HEK293 (cell line): ENCODE results near the gene PEX11G.

ENCODE experiments used
- GFI1B ChIP-seq: fragments of 450-650 bp; formaldehyde crosslinking; IDR thresholded peaks from 2 replicates; pipeline ENCODE4 v1.5.1; 2016; ENCODE audit warnings: missing biosample characterization, missing genetic modification characterization
- OSR2 ChIP-seq: fragments of 450-650 bp; formaldehyde crosslinking; IDR thresholded peaks from 2 replicates; pipeline ENCODE4 v1.5.1; 2016; ENCODE audit warnings: missing biosample characterization, missing genetic modification characterization
- PRDM1 ChIP-seq: fragments of 450-650 bp; formaldehyde crosslinking; IDR thresholded peaks from 2 replicates; pipeline ENCODE4; 2016; ENCODE audit warnings: missing biosample characterization, missing genetic modification characterization
- ZNF133 ChIP-seq: fragments of 450-650 bp; formaldehyde crosslinking; IDR thresholded peaks from 2 replicates; pipeline ENCODE4 v1.5.1; 2016; ENCODE audit warnings: missing biosample characterization, missing genetic modification characterization
- ZNF24 ChIP-seq: fragments of 450-650 bp; formaldehyde crosslinking; IDR thresholded peaks from 2 replicates; pipeline ENCODE4 v1.5.1; 2016; ENCODE audit warnings: missing biosample characterization, missing genetic modification characterization
- ZNF324 ChIP-seq: fragments of 450-650 bp; formaldehyde crosslinking; IDR thresholded peaks from 2 replicates; pipeline ENCODE4 v1.5.1; 2016; ENCODE audit warnings: missing biosample characterization, missing genetic modification characterization
- ZNF341 ChIP-seq: fragments of 450-650 bp; formaldehyde crosslinking; IDR thresholded peaks from 2 replicates; pipeline ENCODE4; 2016; ENCODE audit warnings: low read depth, missing biosample characterization, missing genetic modification characterization
- ZNF394 ChIP-seq: fragments of 450-650 bp; formaldehyde crosslinking; IDR thresholded peaks from 2 replicates; pipeline ENCODE4 v1.5.1; 2016; ENCODE audit warnings: missing biosample characterization, missing genetic modification characterization, mild to moderate bottlenecking, moderate library complexity, borderline replicate concordance
- ZNF423 ChIP-seq: fragments of 450-650 bp; formaldehyde crosslinking; IDR thresholded peaks from 2 replicates; pipeline ENCODE4 v1.5.1; 2016; ENCODE audit warnings: missing biosample characterization, missing genetic modification characterization
- ZNF433 ChIP-seq: fragments of 450-650 bp; formaldehyde crosslinking; IDR thresholded peaks from 2 replicates; pipeline ENCODE4 v1.5.1; 2016; ENCODE audit warnings: missing biosample characterization, missing genetic modification characterization, low read depth
- ZNF501 ChIP-seq: fragments of 450-650 bp; formaldehyde crosslinking; IDR thresholded peaks from 2 replicates; pipeline ENCODE4 v1.5.1; 2016; ENCODE audit warnings: missing biosample characterization, missing genetic modification characterization
- ZNF514 ChIP-seq: fragments of 450-650 bp; formaldehyde crosslinking; IDR thresholded peaks from 2 replicates; pipeline ENCODE4 v1.5.1; 2016; ENCODE audit warnings: missing biosample characterization, missing genetic modification characterization
- ZNF623 ChIP-seq: fragments of 450-650 bp; formaldehyde crosslinking; IDR thresholded peaks from 2 replicates; pipeline ENCODE4 v1.5.1; 2016; ENCODE audit warnings: missing biosample characterization, missing genetic modification characterization
- ZNF654 ChIP-seq: fragments of 450-650 bp; formaldehyde crosslinking; IDR thresholded peaks from 2 replicates; pipeline ENCODE4 v1.5.1; 2016; ENCODE audit warnings: low read depth, missing biosample characterization, missing genetic modification characterization
- ZNF707 ChIP-seq: fragments of 450-650 bp; formaldehyde crosslinking; IDR thresholded peaks from 2 replicates; pipeline ENCODE4 v1.5.1; 2016; ENCODE audit warnings: missing biosample characterization, missing genetic modification characterization
- ZNF76 ChIP-seq: fragments of 450-650 bp; formaldehyde crosslinking; IDR thresholded peaks from 2 replicates; pipeline ENCODE4; 2016; ENCODE audit warnings: low read depth, missing biosample characterization, missing genetic modification characterization, borderline replicate concordance
- ZNF792 ChIP-seq: fragments of 450-650 bp; formaldehyde crosslinking; IDR thresholded peaks from 2 replicates; pipeline ENCODE4 v1.5.1; 2016; ENCODE audit warnings: missing biosample characterization, missing genetic modification characterization
- ZSCAN30 ChIP-seq: fragments of 450-650 bp; IDR thresholded peaks from 2 replicates; pipeline ENCODE4 v1.5.1; 2018; ENCODE audit warnings: missing biosample characterization, mild to moderate bottlenecking, missing genetic modification characterization, moderate library complexity
- TF ChIP-seq, protein P1 (sequence below): fragments of 450-650 bp; formaldehyde crosslinking; IDR thresholded peaks from 2 replicates; pipeline ENCODE4 v1.5.1; 2016; ENCODE audit warnings: missing biosample characterization, missing genetic modification characterization
- TF ChIP-seq, protein P2 (sequence below): fragments of 450-650 bp; formaldehyde crosslinking; conservative IDR thresholded peaks from 2 replicates; pipeline ENCODE4 v1.5.1; 2016; ENCODE audit warnings: low read depth, missing biosample characterization, missing genetic modification characterization
- TF ChIP-seq, protein P3 (sequence below): fragments of 450-650 bp; formaldehyde crosslinking; IDR thresholded peaks from 2 replicates; pipeline ENCODE4 v1.5.1; 2017; ENCODE audit warnings: missing biosample characterization, missing genetic modification characterization
- TF ChIP-seq, protein P4 (sequence below): fragments of 450-650 bp; formaldehyde crosslinking; IDR thresholded peaks from 2 replicates; pipeline ENCODE4 v1.5.1; 2016; ENCODE audit warnings: missing biosample characterization, missing genetic modification characterization
- TF ChIP-seq, protein P5 (sequence below): fragments of 450-650 bp; formaldehyde crosslinking; IDR thresholded peaks from 2 replicates; pipeline ENCODE4 v1.5.1; 2016; ENCODE audit warnings: missing biosample characterization, missing genetic modification characterization, low read depth
- TF ChIP-seq, protein P6 (sequence below): fragments of 450-650 bp; formaldehyde crosslinking; IDR thresholded peaks from 2 replicates; pipeline ENCODE4 v1.5.1; 2016; ENCODE audit warnings: missing biosample characterization, missing genetic modification characterization, borderline replicate concordance

The PEX11G gene

DNA sequence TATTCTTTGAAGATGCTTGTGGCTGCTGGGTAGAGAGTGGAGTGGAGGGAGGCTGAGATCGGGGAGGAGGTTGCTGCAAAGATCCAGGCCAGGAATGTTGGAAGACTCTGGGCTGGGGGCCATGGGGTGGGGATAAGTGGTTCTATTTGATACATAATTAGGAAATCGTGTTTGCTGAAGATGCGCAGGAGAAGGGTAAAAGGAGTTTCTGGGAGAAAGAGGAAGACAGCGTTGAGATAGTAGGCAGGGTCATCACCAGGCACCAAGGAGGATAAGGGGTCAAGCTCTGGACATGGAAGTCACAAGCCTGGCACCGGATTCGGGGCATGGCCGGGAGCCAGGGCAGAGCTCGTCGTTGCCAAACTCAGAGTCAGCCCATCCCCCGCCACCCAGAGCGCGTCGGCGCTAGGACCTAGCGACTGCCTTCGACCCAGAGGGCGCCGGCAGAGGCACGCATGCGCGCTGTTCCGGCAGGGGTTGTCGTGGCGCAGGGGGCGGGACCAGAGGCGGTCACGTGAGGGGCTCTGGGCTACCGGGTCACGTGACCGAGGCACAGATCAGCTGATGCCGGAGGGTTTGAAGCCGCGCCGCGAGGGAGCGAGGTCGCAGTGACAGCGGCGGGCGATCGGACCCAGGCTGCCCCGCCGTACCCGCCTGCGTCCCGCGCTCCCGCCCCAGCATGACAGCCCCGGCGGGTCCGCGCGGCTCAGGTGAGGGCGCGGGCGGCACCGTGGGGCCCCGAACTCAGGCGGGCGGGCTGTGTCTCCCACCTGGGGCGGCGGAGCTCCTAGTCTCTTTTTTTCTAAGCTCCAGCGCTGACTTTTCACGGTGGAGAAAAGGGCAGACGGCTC lies 33.5 kb upstream of the PEX11G start, which contains the start of gene MCOLN1 (continued):
- TF ChIP-seq ZSCAN30 (tag by site-specific recombination) = peak; percentile 80
- peak; percentile 90; the same call in 1 of the 2 replicates for TF ChIP-seq ZNF501
- no peak; the same call in 1 of the 2 replicates for TF ChIP-seq ZNF654 (tag by site-specific recombination)
- TF ChIP-seq ZNF76 (tag by site-specific recombination) = peak; percentile 69
- peak; percentile 92 for TF ChIP-seq ZNF24
- no peak for TF ChIP-seq ZNF514 (tag by site-specific recombination)
- TF ChIP-seq, protein P1, sequence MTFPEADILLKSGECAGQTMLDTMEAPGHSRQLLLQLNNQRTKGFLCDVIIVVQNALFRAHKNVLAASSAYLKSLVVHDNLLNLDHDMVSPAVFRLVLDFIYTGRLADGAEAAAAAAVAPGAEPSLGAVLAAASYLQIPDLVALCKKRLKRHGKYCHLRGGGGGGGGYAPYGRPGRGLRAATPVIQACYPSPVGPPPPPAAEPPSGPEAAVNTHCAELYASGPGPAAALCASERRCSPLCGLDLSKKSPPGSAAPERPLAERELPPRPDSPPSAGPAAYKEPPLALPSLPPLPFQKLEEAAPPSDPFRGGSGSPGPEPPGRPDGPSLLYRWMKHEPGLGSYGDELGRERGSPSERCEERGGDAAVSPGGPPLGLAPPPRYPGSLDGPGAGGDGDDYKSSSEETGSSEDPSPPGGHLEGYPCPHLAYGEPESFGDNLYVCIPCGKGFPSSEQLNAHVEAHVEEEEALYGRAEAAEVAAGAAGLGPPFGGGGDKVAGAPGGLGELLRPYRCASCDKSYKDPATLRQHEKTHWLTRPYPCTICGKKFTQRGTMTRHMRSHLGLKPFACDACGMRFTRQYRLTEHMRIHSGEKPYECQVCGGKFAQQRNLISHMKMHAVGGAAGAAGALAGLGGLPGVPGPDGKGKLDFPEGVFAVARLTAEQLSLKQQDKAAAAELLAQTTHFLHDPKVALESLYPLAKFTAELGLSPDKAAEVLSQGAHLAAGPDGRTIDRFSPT (tag by site-specific recombination) = peak; percentile 82
- TF ChIP-seq PRDM1 = 0 out of 2 replicates have a peak, but pooled peaks have one; percentile 22
- TF ChIP-seq, protein P2, sequence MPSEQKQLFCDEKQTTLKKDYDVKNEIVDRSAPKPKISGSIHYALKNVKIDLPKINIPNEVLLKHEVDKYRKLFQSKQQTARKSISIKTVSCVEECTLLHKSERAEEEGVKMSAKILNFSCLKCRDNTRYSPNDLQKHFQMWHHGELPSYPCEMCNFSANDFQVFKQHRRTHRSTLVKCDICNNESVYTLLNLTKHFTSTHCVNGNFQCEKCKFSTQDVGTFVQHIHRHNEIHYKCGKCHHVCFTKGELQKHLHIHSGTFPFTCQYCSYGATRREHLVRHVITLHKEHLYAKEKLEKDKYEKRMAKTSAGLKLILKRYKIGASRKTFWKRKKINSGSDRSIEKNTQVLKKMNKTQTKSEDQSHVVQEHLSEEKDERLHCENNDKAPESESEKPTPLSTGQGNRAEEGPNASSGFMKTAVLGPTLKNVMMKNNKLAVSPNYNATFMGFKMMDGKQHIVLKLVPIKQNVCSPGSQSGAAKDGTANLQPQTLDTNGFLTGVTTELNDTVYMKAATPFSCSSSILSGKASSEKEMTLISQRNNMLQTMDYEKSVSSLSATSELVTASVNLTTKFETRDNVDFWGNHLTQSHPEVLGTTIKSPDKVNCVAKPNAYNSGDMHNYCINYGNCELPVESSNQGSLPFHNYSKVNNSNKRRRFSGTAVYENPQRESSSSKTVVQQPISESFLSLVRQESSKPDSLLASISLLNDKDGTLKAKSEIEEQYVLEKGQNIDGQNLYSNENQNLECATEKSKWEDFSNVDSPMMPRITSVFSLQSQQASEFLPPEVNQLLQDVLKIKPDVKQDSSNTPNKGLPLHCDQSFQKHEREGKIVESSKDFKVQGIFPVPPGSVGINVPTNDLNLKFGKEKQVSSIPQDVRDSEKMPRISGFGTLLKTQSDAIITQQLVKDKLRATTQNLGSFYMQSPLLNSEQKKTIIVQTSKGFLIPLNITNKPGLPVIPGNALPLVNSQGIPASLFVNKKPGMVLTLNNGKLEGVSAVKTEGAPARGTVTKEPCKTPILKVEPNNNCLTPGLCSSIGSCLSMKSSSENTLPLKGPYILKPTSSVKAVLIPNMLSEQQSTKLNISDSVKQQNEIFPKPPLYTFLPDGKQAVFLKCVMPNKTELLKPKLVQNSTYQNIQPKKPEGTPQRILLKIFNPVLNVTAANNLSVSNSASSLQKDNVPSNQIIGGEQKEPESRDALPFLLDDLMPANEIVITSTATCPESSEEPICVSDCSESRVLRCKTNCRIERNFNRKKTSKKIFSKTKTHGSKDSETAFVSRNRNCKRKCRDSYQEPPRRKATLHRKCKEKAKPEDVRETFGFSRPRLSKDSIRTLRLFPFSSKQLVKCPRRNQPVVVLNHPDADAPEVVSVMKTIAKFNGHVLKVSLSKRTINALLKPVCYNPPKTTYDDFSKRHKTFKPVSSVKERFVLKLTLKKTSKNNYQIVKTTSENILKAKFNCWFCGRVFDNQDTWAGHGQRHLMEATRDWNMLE (tag by site-specific recombination) = 0 out of 2 replicates have a peak, but pooled peaks have one; percentile 33
- TF ChIP-seq, protein P3, sequence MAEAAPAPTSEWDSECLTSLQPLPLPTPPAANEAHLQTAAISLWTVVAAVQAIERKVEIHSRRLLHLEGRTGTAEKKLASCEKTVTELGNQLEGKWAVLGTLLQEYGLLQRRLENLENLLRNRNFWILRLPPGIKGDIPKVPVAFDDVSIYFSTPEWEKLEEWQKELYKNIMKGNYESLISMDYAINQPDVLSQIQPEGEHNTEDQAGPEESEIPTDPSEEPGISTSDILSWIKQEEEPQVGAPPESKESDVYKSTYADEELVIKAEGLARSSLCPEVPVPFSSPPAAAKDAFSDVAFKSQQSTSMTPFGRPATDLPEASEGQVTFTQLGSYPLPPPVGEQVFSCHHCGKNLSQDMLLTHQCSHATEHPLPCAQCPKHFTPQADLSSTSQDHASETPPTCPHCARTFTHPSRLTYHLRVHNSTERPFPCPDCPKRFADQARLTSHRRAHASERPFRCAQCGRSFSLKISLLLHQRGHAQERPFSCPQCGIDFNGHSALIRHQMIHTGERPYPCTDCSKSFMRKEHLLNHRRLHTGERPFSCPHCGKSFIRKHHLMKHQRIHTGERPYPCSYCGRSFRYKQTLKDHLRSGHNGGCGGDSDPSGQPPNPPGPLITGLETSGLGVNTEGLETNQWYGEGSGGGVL (tag by site-specific recombination) = no peak
- peak; percentile 98 for TF ChIP-seq ZNF324
- TF ChIP-seq ZNF623 (tag by site-specific recombination) = no peak
- TF ChIP-seq, protein P4, sequence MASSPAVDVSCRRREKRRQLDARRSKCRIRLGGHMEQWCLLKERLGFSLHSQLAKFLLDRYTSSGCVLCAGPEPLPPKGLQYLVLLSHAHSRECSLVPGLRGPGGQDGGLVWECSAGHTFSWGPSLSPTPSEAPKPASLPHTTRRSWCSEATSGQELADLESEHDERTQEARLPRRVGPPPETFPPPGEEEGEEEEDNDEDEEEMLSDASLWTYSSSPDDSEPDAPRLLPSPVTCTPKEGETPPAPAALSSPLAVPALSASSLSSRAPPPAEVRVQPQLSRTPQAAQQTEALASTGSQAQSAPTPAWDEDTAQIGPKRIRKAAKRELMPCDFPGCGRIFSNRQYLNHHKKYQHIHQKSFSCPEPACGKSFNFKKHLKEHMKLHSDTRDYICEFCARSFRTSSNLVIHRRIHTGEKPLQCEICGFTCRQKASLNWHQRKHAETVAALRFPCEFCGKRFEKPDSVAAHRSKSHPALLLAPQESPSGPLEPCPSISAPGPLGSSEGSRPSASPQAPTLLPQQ = peak; percentile 96
- TF ChIP-seq ZNF423 (tag by site-specific recombination) = no peak
- TF ChIP-seq, protein P5, sequence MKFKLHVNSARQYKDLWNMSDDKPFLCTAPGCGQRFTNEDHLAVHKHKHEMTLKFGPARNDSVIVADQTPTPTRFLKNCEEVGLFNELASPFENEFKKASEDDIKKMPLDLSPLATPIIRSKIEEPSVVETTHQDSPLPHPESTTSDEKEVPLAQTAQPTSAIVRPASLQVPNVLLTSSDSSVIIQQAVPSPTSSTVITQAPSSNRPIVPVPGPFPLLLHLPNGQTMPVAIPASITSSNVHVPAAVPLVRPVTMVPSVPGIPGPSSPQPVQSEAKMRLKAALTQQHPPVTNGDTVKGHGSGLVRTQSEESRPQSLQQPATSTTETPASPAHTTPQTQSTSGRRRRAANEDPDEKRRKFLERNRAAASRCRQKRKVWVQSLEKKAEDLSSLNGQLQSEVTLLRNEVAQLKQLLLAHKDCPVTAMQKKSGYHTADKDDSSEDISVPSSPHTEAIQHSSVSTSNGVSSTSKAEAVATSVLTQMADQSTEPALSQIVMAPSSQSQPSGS (tag by site-specific recombination) = no peak
- TF ChIP-seq, protein P6, sequence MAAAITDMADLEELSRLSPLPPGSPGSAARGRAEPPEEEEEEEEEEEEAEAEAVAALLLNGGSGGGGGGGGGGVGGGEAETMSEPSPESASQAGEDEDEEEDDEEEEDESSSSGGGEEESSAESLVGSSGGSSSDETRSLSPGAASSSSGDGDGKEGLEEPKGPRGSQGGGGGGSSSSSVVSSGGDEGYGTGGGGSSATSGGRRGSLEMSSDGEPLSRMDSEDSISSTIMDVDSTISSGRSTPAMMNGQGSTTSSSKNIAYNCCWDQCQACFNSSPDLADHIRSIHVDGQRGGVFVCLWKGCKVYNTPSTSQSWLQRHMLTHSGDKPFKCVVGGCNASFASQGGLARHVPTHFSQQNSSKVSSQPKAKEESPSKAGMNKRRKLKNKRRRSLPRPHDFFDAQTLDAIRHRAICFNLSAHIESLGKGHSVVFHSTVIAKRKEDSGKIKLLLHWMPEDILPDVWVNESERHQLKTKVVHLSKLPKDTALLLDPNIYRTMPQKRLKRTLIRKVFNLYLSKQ (tag by site-specific recombination) = no peak; the same call in 1 of the 2 replicates
- TF ChIP-seq ZNF133 (tag by site-specific recombination) = peak; percentile 42; the same call in 1 of the 2 replicates
- TF ChIP-seq ZNF707 (tag by site-specific recombination) = no peak
- peak; percentile 29; the same call in 1 of the 2 replicates for TF ChIP-seq OSR2 (tag by site-specific recombination)
- no peak for TF ChIP-seq GFI1B (tag by site-specific recombination)
- TF ChIP-seq ZNF433 (tag by site-specific recombination) = no peak
- peak; percentile 6; the same call in 1 of the 2 replicates for TF ChIP-seq ZNF394 (tag by site-specific recombination)
- TF ChIP-seq ZNF341 (tag by site-specific recombination) = peak; percentile 91
- TF ChIP-seq ZNF792 (tag by site-specific recombination) = no peak
